Caco-2 (cell line): Measurements from ENCODE around the gene NOL4. TPM values are rescaled to one million over a fixed set of nuclear protein-coding genes. Genes with fewer than 3 reads are reported as not detected.

Experiments
- BruUV-seq: library from RNA; stranded (reverse); fragments of 400-500 nt; replicated peaks from 2 replicates; lab custom pipeline; 2021; lab: Mats Ljungman, UMichigan
- CTCF ChIA-PET: fragments of 300-600 bp; sonication (Branson Sonifier 250); formaldehyde crosslinking; loops from one replicate; lab custom pipeline; 2022; ENCODE audit warnings: antibody characterized with exemption; lab: Charles Lee
- POLR2A ChIA-PET: fragments of 300-600 bp; sonication (Branson Sonifier 250); formaldehyde crosslinking; loops from one replicate; lab custom pipeline; 2022; ENCODE audit warnings: antibody characterized with exemption; lab: Charles Lee
- DNase-seq, 2 experiments: peaks; one replicate each; pipeline versions ENCODE4 v3.0.0 to v3.0.0-alpha.2; 2020 to 2022
- H3K27me3 ChIP-seq: replicated peaks from 2 replicates; pipeline ENCODE4 v1.6.0; 2011; ENCODE audit warnings: low read length; ENCODE audit not compliant: control insufficient read depth, insufficient read depth
- H3K36me3 ChIP-seq: 2 replicates; pipeline ENCODE4 v1.5.1; 2011; ENCODE audit warnings: low read length; ENCODE audit not compliant: control insufficient read depth, insufficient read depth
- H3K4me1 ChIP-seq: fragments of 250-450 bp; sonication (Bioruptor Pico); 2 replicates; pipeline ENCODE4 v1.5.1; 2020; ENCODE audit warnings: mild to moderate bottlenecking
- H3K4me3 ChIP-seq: 2 replicates; pipeline ENCODE4 v1.5.1; 2011; ENCODE audit warnings: low read depth, mild to moderate bottlenecking, control low read depth, low read length
- H3K9me3 ChIP-seq: fragments of 250-450 bp; sonication (Bioruptor Pico); 2 replicates; pipeline ENCODE4 v1.5.1; 2020; ENCODE audit warnings: mild to moderate bottlenecking, moderate library complexity
- H3K27ac Mint-ChIP-seq: one replicate; pipeline ENCODE4 v1.8.0; 2022; ENCODE audit warnings: mixed read lengths; ENCODE audit not compliant: unreplicated experiment
- H3K27me3 Mint-ChIP-seq: one replicate; pipeline ENCODE4 v1.8.0; 2022; ENCODE audit warnings: mixed read lengths; ENCODE audit not compliant: insufficient read depth, unreplicated experiment
- H3K36me3 Mint-ChIP-seq: one replicate; pipeline ENCODE4 v1.8.0; 2022; ENCODE audit warnings: mild to moderate bottlenecking, mixed read lengths; ENCODE audit not compliant: insufficient read depth, unreplicated experiment
- H3K4me1 Mint-ChIP-seq: one replicate; pipeline ENCODE4 v1.8.0; 2022; ENCODE audit warnings: low read depth, mixed read lengths; ENCODE audit not compliant: unreplicated experiment
- H3K4me3 Mint-ChIP-seq: one replicate; pipeline ENCODE4 v1.8.0; 2022; ENCODE audit warnings: mild to moderate bottlenecking, moderate library complexity, mixed read lengths; ENCODE audit not compliant: unreplicated experiment
- H3K9me3 Mint-ChIP-seq: one replicate; pipeline ENCODE4 v1.8.0; 2022; ENCODE audit warnings: mixed read lengths; ENCODE audit not compliant: unreplicated experiment
- intact Hi-C: fragments of 100-400 bp; cut with micrococcal nuclease; formaldehyde crosslinking; loops from one replicate; pipeline ENCODE4 v1.10.0; 2022; ENCODE audit not compliant: unreplicated experiment
- total RNA-seq: library from RNA; stranded (reverse); gene quantifications from 2 replicates; pipeline ENCODE4 v1.2.3, GENCODE V29; 2022
- TF ChIP-seq, protein P1 (sequence below), 2 experiments: fragments of 200-600 bp in 1 of 2; IDR thresholded peaks; 1 replicate in 1 of 2; 2 replicates in 1 of 2; pipeline versions ENCODE4 v1.5.1 to v1.8.0; 2011 to 2022; ENCODE audit warnings: antibody characterized with exemption in 1 of 2, control low read depth in 1 of 2, inconsistent platforms in 1 of 2, low read depth in 1 of 2, low read length in 1 of 2, mild to moderate bottlenecking in 1 of 2, moderate library complexity in 1 of 2; ENCODE audit not compliant: insufficient read depth in 1 of 2, severe bottlenecking in 1 of 2, unreplicated experiment in 1 of 2

The NOL4 gene
- total RNA-seq, 1 experiment from 2014 or later: not detected

DNA sequence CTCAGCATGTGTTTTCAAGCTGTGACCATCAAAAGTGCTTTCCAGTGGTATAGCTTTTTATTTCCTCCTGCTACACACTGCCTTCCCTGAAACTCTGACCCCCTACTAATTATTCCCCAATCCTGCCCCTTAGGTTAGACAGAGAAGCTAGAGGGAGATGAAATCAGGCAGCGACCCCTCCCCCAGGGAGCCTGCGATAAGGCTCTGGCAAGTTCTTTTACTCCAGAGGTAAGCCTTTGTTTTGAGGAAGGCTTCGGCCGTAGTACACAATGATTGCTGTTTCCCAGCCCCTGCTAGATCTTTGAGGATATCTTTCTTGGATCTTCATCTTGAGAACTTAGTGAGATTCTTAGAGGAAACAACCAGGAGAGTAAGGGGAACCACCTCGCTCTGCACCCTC lies 33.5 kb upstream of the NOL4 start:
- Mint-ChIP-seq H3K4me3 (no peak overlapping the region), H3K4me1 (no peaks in the 10 kb centered on the region), H3K27me3 (no peaks in the 10 kb centered on the region), H3K36me3 (no peaks in the 10 kb centered on the region), H3K27ac (no peak overlapping the region), H3K9me3 (no peaks in the 10 kb centered on the region)
- no peaks in the 10 kb centered on the region for H3K36me3 ChIP-seq
- no peak for DNase-seq
- H3K27me3 ChIP-seq: no peaks in the 10 kb centered on the region
- POLR2A ChIA-PET: no interaction called here
- H3K4me1 ChIP-seq: no peaks in the 10 kb centered on the region
- TF ChIP-seq, protein P1, sequence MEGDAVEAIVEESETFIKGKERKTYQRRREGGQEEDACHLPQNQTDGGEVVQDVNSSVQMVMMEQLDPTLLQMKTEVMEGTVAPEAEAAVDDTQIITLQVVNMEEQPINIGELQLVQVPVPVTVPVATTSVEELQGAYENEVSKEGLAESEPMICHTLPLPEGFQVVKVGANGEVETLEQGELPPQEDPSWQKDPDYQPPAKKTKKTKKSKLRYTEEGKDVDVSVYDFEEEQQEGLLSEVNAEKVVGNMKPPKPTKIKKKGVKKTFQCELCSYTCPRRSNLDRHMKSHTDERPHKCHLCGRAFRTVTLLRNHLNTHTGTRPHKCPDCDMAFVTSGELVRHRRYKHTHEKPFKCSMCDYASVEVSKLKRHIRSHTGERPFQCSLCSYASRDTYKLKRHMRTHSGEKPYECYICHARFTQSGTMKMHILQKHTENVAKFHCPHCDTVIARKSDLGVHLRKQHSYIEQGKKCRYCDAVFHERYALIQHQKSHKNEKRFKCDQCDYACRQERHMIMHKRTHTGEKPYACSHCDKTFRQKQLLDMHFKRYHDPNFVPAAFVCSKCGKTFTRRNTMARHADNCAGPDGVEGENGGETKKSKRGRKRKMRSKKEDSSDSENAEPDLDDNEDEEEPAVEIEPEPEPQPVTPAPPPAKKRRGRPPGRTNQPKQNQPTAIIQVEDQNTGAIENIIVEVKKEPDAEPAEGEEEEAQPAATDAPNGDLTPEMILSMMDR (IDR thresholded peaks at IDR 0.05; ENCODE audit: insufficient read depth in 1 of 2, low read depth in 1 of 2, low read length in 1 of 2, severe bottlenecking in 1 of 2, unreplicated experiment in 1 of 2): no peak
- no TSS peak for BruUV-seq
- intact Hi-C loops: no loop called here
- CTCF ChIA-PET: no interaction called here
- H3K4me3 ChIP-seq: no peak overlapping the region
- no peaks in the 10 kb centered on the region for H3K9me3 ChIP-seq

DNA sequence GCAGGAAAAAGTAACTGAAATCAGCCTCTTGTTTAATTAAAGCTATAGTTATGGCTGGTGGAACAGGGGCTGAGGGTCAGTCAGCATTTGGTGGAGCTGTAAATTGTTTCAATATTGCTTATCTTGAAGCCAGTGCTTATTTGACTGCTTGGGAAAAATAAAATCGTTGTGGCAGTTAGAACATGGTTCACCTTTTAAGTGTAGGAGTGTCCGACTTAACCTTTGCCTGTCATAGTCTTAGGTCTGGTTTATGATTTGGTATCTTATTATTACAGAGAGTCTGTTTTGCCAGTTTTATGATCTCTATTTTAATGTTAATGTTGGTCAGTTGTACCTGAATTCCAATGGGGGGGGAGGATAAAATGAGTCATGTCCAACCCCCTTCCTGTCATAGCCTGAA lies 27.2 kb upstream of the NOL4 start:
- H3K27ac Mint-ChIP-seq: no peak overlapping the region
- ChIA-PET POLR2A (no interaction called here), CTCF (no interaction called here)
- H3K27me3 Mint-ChIP-seq: no peaks in the 10 kb centered on the region
- H3K4me1 Mint-ChIP-seq: no peaks in the 10 kb centered on the region
- intact Hi-C loops: no loop called here
- Histone ChIP-seq H3K4me3 (no peak overlapping the region), H3K9me3 (no peaks in the 10 kb centered on the region), H3K27me3 (no peaks in the 10 kb centered on the region), H3K4me1 (no peaks in the 10 kb centered on the region), H3K36me3 (no peaks in the 10 kb centered on the region)
- no peaks in the 10 kb centered on the region for H3K36me3 Mint-ChIP-seq
- TF ChIP-seq, protein P1 (IDR thresholded peaks at IDR 0.05; ENCODE audit: insufficient read depth in 1 of 2, low read depth in 1 of 2, low read length in 1 of 2, severe bottlenecking in 1 of 2, unreplicated experiment in 1 of 2): no peak
- no peak for DNase-seq
- no peak overlapping the region for H3K4me3 Mint-ChIP-seq
- no TSS peak for BruUV-seq
- peaks cover 7% of the 10 kb centered on the region for H3K9me3 Mint-ChIP-seq

DNA sequence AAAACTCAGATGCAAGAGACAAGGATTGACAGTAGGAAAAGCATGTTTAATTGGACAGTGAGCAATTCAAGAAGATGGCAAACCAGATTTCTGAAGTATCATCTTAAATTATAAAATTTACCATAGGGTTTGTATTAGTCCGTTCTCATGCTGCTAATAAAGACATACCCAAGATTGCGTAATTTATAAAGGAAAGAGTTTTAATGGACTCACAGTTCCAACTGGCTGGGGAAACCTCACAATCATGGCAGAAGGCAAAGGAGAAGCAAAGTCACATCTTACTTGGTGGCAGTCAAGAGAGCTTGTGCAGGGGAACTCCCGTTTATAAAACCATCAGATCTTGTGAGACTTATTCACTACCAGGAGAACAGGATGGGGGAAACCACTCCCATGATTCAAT lies 24.0 kb upstream of the NOL4 start:
- TF ChIP-seq, protein P1 (IDR thresholded peaks at IDR 0.05; ENCODE audit: insufficient read depth in 1 of 2, low read depth in 1 of 2, low read length in 1 of 2, severe bottlenecking in 1 of 2, unreplicated experiment in 1 of 2): no peak
- Histone ChIP-seq H3K4me3 (no peak overlapping the region), H3K9me3 (no peaks in the 10 kb centered on the region), H3K4me1 (no peaks in the 10 kb centered on the region), H3K36me3 (no peaks in the 10 kb centered on the region), H3K27me3 (no peaks in the 10 kb centered on the region)
- POLR2A ChIA-PET: no interaction called here
- Mint-ChIP-seq H3K27me3 (no peaks in the 10 kb centered on the region), H3K36me3 (no peaks in the 10 kb centered on the region), H3K9me3 (peaks cover 7% of the 10 kb centered on the region), H3K4me3 (no peak overlapping the region), H3K27ac (no peak overlapping the region), H3K4me1 (no peaks in the 10 kb centered on the region)
- CTCF ChIA-PET: no interaction called here
- no peak for DNase-seq
- BruUV-seq: no TSS peak
- intact Hi-C loops: no loop called here
